ENCODE measurements around the gene FBXO42.
"Not testable (repeated sequence)": the region's sequence is repeated elsewhere in the genome, so short reads cannot be mapped to it uniquely, and the experiment has no call there.

Gene FBXO42

GRCh38 chr1:16215882-16216753 lies 136.2 kb downstream of the FBXO42 start:
- DNase-seq: no peak

GRCh38 chr1:16215240-16215639 lies 137.0 kb downstream of the FBXO42 start:
- not testable (repeated sequence) for DNase-seq

DNA sequence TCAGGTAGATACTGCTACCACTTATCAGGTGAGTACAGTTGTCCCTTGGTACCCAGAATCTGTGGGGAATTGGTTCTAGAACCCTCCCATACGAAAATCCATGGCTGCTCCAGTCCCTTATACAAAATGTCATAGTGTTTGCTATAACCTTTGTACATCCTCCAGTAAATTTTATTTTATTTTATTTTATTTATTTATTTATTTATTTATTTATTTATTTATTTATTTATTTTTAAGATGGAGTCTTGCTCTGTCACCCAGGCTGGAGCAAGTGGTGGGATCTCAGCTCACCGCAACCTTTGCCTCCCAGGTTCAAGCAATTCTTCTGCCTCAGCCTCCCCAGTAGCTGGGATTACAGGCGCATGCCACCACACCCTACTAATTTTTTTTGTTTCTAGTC lies 138.7 kb downstream of the FBXO42 start:
- not testable (repeated sequence) for DNase-seq

- no peak for DNase-seq
These were observed 139.3 kb downstream of the FBXO42 start for GRCh38 chr1:16213013-16213412.

- no peak for DNase-seq
These were observed 139.9 kb downstream of the FBXO42 start, which contains the start of gene ARHGEF19 for GRCh38 chr1:16212251-16212961. Gene ARHGEF19, minus strand, starts transcription at chr1:16212652. Its CDS starts 3,598 bp downstream, at chr1:16209054.

DNA sequence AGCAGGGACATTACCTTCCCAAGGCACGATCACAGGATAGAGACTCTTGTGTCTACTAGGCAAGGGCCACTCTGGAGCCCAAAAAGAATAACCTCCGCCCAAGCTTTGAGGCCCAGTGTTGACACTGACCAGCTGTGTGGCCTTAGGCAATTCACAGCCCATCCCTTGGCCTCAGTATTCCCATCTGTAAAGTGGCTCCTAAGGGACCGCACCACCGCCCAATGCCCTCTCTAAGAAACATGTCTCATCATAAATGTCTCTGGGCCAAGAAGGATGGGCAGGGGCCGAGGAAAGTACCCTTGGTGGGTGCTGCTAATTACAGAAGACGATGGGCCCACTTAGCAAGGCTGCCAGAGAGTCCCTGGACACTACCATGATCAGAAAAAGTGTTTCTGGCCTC lies 140.5 kb downstream of the FBXO42 start:
- no peak for DNase-seq

- no peak for DNase-seq
These were observed 141.7 kb downstream of the FBXO42 start for GRCh38 chr1:16210581-16210980.

DNA sequence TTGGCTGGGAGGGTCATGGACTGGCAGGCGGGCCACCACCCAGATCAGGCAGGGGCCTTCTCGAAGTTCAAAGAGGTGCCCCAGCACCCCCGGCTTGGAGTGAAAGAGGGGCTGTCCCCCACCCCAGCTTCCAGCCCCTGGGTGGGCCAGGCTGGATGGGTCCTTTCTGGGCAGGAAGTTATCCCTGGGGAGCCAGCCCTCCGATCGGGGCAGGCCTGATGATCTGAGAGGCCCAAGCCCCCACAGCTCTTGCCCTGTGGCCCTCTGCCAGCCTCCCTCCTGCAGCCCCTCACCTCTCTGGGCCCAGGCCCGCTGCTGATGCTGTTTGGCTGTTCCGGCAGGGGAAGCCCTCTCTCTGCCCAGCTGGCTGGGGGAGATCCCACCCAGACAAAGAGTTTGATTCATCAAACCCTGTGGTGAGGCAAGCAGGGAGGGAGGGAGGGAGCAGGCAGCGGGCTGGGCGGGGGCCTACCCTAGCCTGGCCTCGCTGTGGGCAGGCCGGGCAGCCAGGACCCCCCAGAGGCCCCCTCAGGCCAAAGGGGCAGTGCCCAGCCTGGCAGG lies 142.4 kb downstream of the FBXO42 start:
- no peak for DNase-seq

- DNase-seq: no peak
These were observed 143.0 kb downstream of the FBXO42 start for GRCh38 chr1:16209132-16209846.

GRCh38 chr1:16208270-16208987 lies 143.9 kb downstream of the FBXO42 start:
- DNase-seq: no peak

GRCh38 chr1:16207318-16208269 lies 144.7 kb downstream of the FBXO42 start:
- DNase-seq: no peak

DNA sequence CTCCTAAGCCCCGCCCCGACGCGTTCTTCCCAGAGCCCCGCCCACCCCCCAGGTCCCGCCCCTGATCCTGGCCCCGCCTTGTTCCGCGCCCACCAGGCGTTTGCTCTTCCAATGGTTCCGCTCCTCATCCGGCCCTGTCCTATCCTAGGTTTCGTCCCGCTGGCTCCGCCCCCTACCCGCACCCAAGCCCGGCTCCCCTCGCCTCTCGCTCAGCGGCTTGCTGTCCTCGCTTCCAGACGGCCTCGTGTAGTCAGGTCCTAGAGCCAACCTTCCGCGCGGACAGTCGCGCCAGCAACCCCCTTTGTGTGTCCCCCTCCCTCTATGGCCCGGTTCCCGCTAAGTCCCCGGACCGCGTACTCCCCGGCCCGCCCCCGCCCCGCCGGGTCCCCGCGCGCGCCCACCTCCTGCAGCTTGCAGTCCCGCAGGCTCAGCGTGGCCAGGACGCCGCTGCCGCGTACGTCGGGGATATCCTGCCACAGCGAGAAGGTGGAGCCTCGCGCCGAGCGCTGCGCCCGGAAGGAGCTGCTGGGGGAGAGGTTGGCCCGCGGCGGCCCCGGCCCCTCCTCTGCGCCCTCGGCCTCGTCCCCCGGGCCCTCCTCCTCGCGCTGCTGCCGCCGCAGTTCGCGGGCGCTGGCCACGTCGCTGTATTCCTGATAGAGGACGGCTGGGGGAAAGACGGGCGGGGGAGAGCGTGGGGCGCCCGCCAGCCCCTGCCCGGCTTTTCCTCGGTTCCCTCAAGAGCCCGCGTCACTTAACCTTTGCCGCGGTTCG lies 145.5 kb downstream of the FBXO42 start:
- peak; percentile 95 to 96 for DNase-seq

GRCh38 chr1:16205891-16206546 lies 146.3 kb downstream of the FBXO42 start:
- no peak for DNase-seq

DNA sequence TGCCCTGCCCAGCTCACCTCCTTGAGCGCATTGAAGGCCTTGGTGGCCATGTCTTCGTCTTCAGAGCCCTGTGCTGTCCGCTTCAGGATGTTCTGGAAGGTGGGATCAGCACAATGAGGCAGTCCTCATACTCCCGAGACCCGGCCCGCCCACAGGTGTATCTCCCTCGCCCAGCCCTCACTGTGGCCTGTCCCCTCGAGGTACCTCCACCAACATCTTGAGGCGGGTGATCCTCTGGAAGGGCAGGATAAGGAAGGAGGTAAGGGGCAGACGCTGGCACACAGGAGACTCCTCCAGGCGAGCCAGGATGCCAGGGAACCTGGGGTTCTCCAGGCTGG lies 147.0 kb downstream of the FBXO42 start:
- DNase-seq: no peak

GRCh38 chr1:16204634-16205333 lies 147.5 kb downstream of the FBXO42 start:
- DNase-seq: peak in 1 of 2 experiments; percentile 19

DNA sequence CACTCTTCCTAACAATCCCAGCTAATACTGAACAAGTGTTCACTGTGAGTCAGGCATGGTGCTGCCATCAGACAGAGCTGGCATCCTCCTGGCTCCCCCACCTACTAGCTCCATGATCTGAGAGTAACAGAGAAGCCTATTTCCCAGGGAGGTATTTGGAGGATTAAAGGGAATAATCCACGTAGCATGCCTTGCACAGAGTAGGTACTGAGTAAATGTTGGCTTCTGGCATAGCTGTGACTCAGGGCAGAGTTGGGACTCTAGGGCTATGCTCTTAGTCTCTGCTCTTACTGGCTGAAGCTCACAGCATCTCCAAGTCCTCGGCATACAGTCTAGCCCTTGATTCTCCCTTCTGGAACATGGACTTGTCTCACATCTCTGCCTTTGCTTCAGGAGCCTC lies 148.1 kb downstream of the FBXO42 start:
- DNase-seq: no peak

DNA sequence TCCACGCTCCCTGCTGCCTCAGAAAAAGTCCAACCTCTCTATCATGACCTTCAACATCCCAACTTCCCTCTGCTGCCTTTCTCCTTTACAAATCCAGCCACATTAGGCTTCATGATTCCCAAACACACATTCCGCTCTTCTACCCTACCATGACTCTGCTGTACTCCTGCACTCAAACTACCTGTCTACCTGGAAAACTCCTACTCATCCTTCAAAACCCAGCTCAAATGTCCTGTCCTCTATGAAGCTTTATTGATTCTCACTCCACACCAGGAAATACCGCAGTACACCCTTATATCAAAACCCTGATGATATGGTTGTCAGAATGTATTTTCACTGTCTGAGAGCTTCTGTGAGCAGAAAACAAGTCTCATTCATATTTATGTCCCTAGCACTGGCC lies 148.7 kb downstream of the FBXO42 start:
- DNase-seq: no peak

DNA sequence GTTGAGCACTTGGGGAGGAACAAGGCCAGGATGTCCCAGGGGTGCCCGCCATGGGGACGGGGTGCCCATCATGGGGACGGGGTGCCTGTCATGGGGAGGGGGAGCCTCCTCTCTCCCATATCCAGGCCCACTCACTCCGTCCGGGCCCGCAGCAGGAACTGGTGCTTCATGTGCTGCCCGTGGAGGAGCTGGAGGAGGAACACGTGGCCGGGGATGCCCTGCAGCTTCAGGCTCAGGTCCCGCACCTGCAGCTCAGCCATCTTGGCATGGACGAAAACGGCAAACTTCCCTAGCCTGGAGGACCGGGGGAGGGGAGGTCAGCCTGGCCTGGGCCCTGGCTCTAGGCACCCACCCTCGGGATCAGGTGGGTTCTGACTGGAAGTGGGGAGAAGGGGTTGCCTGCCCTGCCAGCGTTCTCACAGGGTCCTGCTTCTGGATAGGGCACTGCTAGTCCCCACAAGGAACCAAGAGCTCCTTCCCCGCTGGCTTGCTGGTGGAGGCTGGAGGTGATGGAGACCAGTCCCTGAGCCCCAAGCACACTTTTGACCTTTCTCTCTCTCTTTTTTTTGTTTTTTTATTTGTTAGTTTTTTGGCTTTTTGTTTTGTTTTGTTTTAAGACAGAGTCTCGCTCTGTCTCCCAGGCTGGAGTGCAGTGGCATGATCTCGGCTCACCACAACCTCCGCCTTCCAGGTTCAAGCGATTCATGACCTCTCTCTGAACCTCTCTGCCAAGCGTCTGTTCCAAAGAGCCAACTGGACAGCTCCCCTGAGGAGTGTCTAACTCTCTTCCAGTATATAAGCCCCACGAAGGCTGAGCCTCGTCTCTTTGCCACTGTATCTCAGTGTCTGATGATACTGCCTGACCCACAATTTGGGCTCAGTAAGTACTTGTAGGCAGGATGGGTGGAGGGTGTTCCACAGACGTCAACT lies 149.7 kb downstream of the FBXO42 start:
- no peak for DNase-seq

Data from AML-193 (cell line).